ENCODE results near the gene FSIP1. TPM values are rescaled to one million over a fixed set of nuclear protein-coding genes. Genes with fewer than 3 reads are reported as not detected.

Gene FSIP1
- total RNA-seq, 4 donors from 2014 or later: 0.94 to 3.2 (median 2.0) TPM

GRCh38 chr15:39672666-39673065 lies 110.0 kb downstream of the FSIP1 start:
- Histone ChIP-seq H3K27me3 (no peaks in the 10 kb centered on the region), H3K36me3 (no peaks in the 10 kb centered on the region), H3K27ac (no peak overlapping the region), H3K9me3 (no peaks in the 10 kb centered on the region), H3K4me3 (no peak overlapping the region), H3K4me1 (peaks cover 0 to 18% (median 3%) of the 10 kb centered on the region in 3 donors)
- no peak for ATAC-seq
- TF ChIP-seq POLR2A (IDR thresholded peaks at IDR 0.05) (no peak), POLR2AphosphoS5 (IDR thresholded peaks at IDR 0.05) (no peak), EP300 (IDR thresholded peaks at IDR 0.05) (no peak)
- TF ChIP-seq, protein P1, sequence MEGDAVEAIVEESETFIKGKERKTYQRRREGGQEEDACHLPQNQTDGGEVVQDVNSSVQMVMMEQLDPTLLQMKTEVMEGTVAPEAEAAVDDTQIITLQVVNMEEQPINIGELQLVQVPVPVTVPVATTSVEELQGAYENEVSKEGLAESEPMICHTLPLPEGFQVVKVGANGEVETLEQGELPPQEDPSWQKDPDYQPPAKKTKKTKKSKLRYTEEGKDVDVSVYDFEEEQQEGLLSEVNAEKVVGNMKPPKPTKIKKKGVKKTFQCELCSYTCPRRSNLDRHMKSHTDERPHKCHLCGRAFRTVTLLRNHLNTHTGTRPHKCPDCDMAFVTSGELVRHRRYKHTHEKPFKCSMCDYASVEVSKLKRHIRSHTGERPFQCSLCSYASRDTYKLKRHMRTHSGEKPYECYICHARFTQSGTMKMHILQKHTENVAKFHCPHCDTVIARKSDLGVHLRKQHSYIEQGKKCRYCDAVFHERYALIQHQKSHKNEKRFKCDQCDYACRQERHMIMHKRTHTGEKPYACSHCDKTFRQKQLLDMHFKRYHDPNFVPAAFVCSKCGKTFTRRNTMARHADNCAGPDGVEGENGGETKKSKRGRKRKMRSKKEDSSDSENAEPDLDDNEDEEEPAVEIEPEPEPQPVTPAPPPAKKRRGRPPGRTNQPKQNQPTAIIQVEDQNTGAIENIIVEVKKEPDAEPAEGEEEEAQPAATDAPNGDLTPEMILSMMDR (IDR thresholded peaks at IDR 0.05): no peak
- WGBS, 2 donors (ENCODE audit: low coverage in 1 of 2): 91 to 93% methylated on average over 3 of the region's 3 CpGs

- H3K4me3 ChIP-seq: no peak overlapping the region
- no peak for TF ChIP-seq POLR2A (IDR thresholded peaks at IDR 0.05)
- H3K27me3 ChIP-seq: no peaks in the 10 kb centered on the region
- 85 to 91% methylated on average over 4 to 6 of the region's 6 CpGs for WGBS, 2 donors (ENCODE audit: low coverage in 1 of 2)
- H3K27ac ChIP-seq: no peak overlapping the region
- H3K36me3 ChIP-seq: no peaks in the 10 kb centered on the region
- ATAC-seq: no peak
- peaks cover 0 to 23% (median 5%) of the 10 kb centered on the region in 3 donors for H3K4me1 ChIP-seq
- no peaks in the 10 kb centered on the region for H3K9me3 ChIP-seq
Measured at GRCh38 chr15:39672184-39672583, 110.5 kb downstream of the FSIP1 start.

DNA sequence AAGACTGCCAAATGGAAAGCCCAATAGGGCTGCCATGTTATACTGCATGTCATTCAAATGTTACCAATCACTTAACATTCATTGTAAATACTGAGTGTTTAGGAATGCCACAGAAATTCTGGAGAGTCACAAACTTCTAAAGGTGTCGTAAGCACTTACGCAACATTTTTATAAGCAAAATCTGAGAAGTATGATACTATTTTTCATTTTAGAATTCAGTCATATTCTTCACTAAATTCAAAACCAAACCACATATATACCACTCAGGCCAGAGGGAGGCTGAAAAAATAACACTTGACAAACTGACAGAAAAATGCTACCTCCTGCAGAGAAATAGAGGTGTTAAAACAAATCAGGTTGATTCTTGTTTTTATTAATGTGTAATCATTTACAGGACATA lies 112.0 kb downstream of the FSIP1 start:
- no peaks in the 10 kb centered on the region for H3K36me3 ChIP-seq
- TF ChIP-seq POLR2A (IDR thresholded peaks at IDR 0.05): no peak
- TF ChIP-seq, protein P1 (IDR thresholded peaks at IDR 0.05): no peak
- TF ChIP-seq EP300 (IDR thresholded peaks at IDR 0.05): no peak
- TF ChIP-seq POLR2AphosphoS5 (IDR thresholded peaks at IDR 0.05): no peak
- H3K27ac ChIP-seq: no peak overlapping the region
- H3K9me3 ChIP-seq: no peaks in the 10 kb centered on the region
- peaks cover 0 to 38% (median 13%) of the 10 kb centered on the region in 3 donors for H3K4me1 ChIP-seq
- no peaks in the 10 kb centered on the region for H3K27me3 ChIP-seq
- no peak for ATAC-seq
- 89 to 93% methylated on average over 2 of the region's 2 CpGs for WGBS, 2 donors (ENCODE audit: low coverage in 1 of 2)
- H3K4me3 ChIP-seq: no peak overlapping the region

DNA sequence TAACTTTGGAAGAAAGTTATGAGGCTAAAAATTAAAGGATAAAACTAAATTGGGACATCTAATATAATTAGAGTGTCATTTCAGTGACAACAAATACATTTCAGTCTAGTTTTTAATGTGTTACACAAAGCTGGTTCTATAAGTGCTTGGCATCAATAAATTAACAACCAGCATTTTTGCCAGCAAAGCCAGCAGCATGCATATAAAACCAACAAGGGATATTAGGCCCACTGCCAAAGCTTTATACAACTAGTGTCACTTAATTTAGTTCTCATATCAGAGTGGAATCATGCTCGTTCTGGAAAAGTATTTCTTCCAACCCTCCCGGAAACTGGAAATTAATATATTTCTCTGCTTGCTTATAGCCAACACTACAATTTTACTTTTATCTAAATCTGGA lies 113.0 kb downstream of the FSIP1 start:
- Histone ChIP-seq H3K4me3 (no peak overlapping the region), H3K9me3 (no peaks in the 10 kb centered on the region), H3K27ac (no peak overlapping the region), H3K36me3 (no peaks in the 10 kb centered on the region), H3K4me1 (peaks cover 0 to 46% (median 13%) of the 10 kb centered on the region in 3 donors), H3K27me3 (no peaks in the 10 kb centered on the region)
- 40 to 54% methylated on average over 2 of the region's 2 CpGs for WGBS, 2 donors (ENCODE audit: low coverage in 1 of 2)
- TF ChIP-seq, protein P1 (IDR thresholded peaks at IDR 0.05): no peak
- TF ChIP-seq POLR2A (IDR thresholded peaks at IDR 0.05) (no peak), POLR2AphosphoS5 (IDR thresholded peaks at IDR 0.05) (no peak), EP300 (IDR thresholded peaks at IDR 0.05) (no peak)
- ATAC-seq: no peak

DNA sequence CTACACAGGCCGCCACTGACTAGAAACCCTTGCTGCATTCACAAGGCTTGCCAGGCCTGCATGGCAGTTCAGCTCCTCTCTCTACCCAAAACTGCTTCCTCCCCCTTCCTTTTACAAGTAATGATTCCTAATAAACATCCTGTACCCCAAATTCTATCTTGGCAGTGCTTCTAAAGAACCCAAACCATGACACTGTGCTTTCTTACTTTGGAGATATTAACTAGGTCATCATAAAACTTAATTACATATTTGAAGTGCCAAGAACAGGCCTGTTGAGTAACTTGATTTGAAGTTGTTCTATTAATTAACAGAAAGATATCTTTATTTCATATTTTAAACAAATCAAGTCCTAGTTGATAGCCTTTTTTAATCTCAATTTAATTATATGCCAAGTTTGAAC lies 113.4 kb downstream of the FSIP1 start:
- peaks cover 0 to 50% (median 15%) of the 10 kb centered on the region in 3 donors for H3K4me1 ChIP-seq
- no peak for ATAC-seq
- peak overlapping the region in 1 of 4 donors; percentile 15 for H3K27ac ChIP-seq
- H3K4me3 ChIP-seq: no peak overlapping the region
- TF ChIP-seq EP300 (IDR thresholded peaks at IDR 0.05): no peak
- TF ChIP-seq POLR2AphosphoS5 (IDR thresholded peaks at IDR 0.05): no peak
- TF ChIP-seq POLR2A (IDR thresholded peaks at IDR 0.05): no peak
- TF ChIP-seq, protein P1 (IDR thresholded peaks at IDR 0.05): no peak
- WGBS, 2 donors (ENCODE audit: low coverage in 1 of 2): 0 to 80% methylated on average over 1 of the region's 1 CpG
- no peaks in the 10 kb centered on the region for H3K27me3 ChIP-seq
- H3K36me3 ChIP-seq: no peaks in the 10 kb centered on the region
- no peaks in the 10 kb centered on the region for H3K9me3 ChIP-seq

Data from gastroesophageal sphincter (tissue), 4 donors.